ENCODE measurements around the gene BBS7. TPM values are rescaled to one million over a fixed set of nuclear protein-coding genes. Genes with fewer than 3 reads are reported as not detected.

BBS7 gene
- total and polyA plus RNA-seq, 2 donors from 2014 or later, result 8.0 to 14.5 TPM

- intact Hi-C loops (cut with DNase I), result no loop called here
- no peak for FAIRE-seq
- Histone ChIP-seq H3K36me3 (ENCODE audit: control insufficient read depth in 2 of 3, insufficient read depth in 3 of 3, low read length in 3 of 3) (no peaks in the 10 kb centered on the region), H3K9ac (ENCODE audit: low read length in 3 of 3) (no peak overlapping the region), H3K27ac (ENCODE audit: low read depth in 2 of 2, low read length in 2 of 2) (no peak overlapping the region), H3K9me3 (ENCODE audit: control insufficient read depth in 2 of 3, insufficient read depth in 1 of 3, low read length in 3 of 3) (no peaks in the 10 kb centered on the region), H3K4me3 (ENCODE audit: low read length in 3 of 3) (no peak overlapping the region), H3K4me1 (ENCODE audit: control insufficient read depth in 2 of 3, insufficient read depth in 2 of 3, low read depth in 1 of 3, low read length in 3 of 3) (no peaks in the 10 kb centered on the region), H3K27me3 (ENCODE audit: control insufficient read depth, insufficient read depth, low read length) (no peaks in the 10 kb centered on the region)
- TF ChIP-seq CTCF (IDR thresholded peaks at IDR 0.05; ENCODE audit: borderline replicate concordance, extremely low read depth, insufficient read depth), result no peak
- DNase-seq, result no peak
Measured at GRCh38 chr4:121877041-121877773, 6.9 kb upstream of the BBS7 start.

- H3K27ac ChIP-seq (ENCODE audit: low read depth in 2 of 2, low read length in 2 of 2), result no peak overlapping the region
- no peak overlapping the region for H3K9ac ChIP-seq (ENCODE audit: low read length in 3 of 3)
- FAIRE-seq (no peak), DNase-seq (no peak)
- no peak for TF ChIP-seq CTCF (IDR thresholded peaks at IDR 0.05; ENCODE audit: borderline replicate concordance, extremely low read depth, insufficient read depth)
- no peaks in the 10 kb centered on the region for H3K36me3 ChIP-seq (ENCODE audit: control insufficient read depth in 2 of 3, insufficient read depth in 3 of 3, low read length in 3 of 3)
- no peaks in the 10 kb centered on the region for H3K27me3 ChIP-seq (ENCODE audit: control insufficient read depth, insufficient read depth, low read length)
- intact Hi-C loops (cut with DNase I), result no loop called here
- no peaks in the 10 kb centered on the region for H3K9me3 ChIP-seq (ENCODE audit: control insufficient read depth in 2 of 3, insufficient read depth in 1 of 3, low read length in 3 of 3)
- no peaks in the 10 kb centered on the region for H3K4me1 ChIP-seq (ENCODE audit: control insufficient read depth in 2 of 3, insufficient read depth in 2 of 3, low read depth in 1 of 3, low read length in 3 of 3)
- no peak overlapping the region for H3K4me3 ChIP-seq (ENCODE audit: low read length in 3 of 3)
Measured at GRCh38 chr4:121876070-121876469, 5.8 kb upstream of the BBS7 start.

- Histone ChIP-seq H3K9ac (ENCODE audit: low read length in 3 of 3) (no peak overlapping the region), H3K4me1 (ENCODE audit: control insufficient read depth in 2 of 3, insufficient read depth in 2 of 3, low read depth in 1 of 3, low read length in 3 of 3) (no peaks in the 10 kb centered on the region), H3K36me3 (ENCODE audit: control insufficient read depth in 2 of 3, insufficient read depth in 3 of 3, low read length in 3 of 3) (no peaks in the 10 kb centered on the region), H3K27me3 (ENCODE audit: control insufficient read depth, insufficient read depth, low read length) (no peaks in the 10 kb centered on the region), H3K4me3 (ENCODE audit: low read length in 3 of 3) (no peak overlapping the region), H3K27ac (ENCODE audit: low read depth in 2 of 2, low read length in 2 of 2) (no peak overlapping the region), H3K9me3 (ENCODE audit: control insufficient read depth in 2 of 3, insufficient read depth in 1 of 3, low read length in 3 of 3) (no peaks in the 10 kb centered on the region)
- no peak for TF ChIP-seq CTCF (IDR thresholded peaks at IDR 0.05; ENCODE audit: borderline replicate concordance, extremely low read depth, insufficient read depth)
- no peak for FAIRE-seq
- no peak for DNase-seq
- intact Hi-C loops (cut with DNase I), result no loop called here
Measured at GRCh38 chr4:121875652-121876051, 5.4 kb upstream of the BBS7 start.

GRCh38 chr4:121873604-121874003 lies 3.3 kb upstream of the BBS7 start:
- DNase-seq, result no peak
- Histone ChIP-seq H3K4me3 (ENCODE audit: low read length in 3 of 3) (no peak overlapping the region), H3K9ac (ENCODE audit: low read length in 3 of 3) (no peak overlapping the region), H3K9me3 (ENCODE audit: control insufficient read depth in 2 of 3, insufficient read depth in 1 of 3, low read length in 3 of 3) (no peaks in the 10 kb centered on the region), H3K27me3 (ENCODE audit: control insufficient read depth, insufficient read depth, low read length) (no peaks in the 10 kb centered on the region), H3K36me3 (ENCODE audit: control insufficient read depth in 2 of 3, insufficient read depth in 3 of 3, low read length in 3 of 3) (no peaks in the 10 kb centered on the region), H3K27ac (ENCODE audit: low read depth in 2 of 2, low read length in 2 of 2) (no peak overlapping the region), H3K4me1 (ENCODE audit: control insufficient read depth in 2 of 3, insufficient read depth in 2 of 3, low read depth in 1 of 3, low read length in 3 of 3) (no peaks in the 10 kb centered on the region)
- no peak for FAIRE-seq
- intact Hi-C loops (cut with DNase I), result no loop called here
- no peak for TF ChIP-seq CTCF (IDR thresholded peaks at IDR 0.05; ENCODE audit: borderline replicate concordance, extremely low read depth, insufficient read depth)
